NCI-H2081 (cell line): ENCODE measurements around the gene ZMYND12.
"Not testable (repeated sequence)": the region's sequence is repeated elsewhere in the genome, so short reads cannot be mapped to it uniquely, and the experiment has no call there.

Experiments
- DNase-seq, 2 experiments: peaks; one replicate each; lab custom pipeline; 2025; lab: John Stamatoyannopoulos, UW

The ZMYND12 gene, protein sequence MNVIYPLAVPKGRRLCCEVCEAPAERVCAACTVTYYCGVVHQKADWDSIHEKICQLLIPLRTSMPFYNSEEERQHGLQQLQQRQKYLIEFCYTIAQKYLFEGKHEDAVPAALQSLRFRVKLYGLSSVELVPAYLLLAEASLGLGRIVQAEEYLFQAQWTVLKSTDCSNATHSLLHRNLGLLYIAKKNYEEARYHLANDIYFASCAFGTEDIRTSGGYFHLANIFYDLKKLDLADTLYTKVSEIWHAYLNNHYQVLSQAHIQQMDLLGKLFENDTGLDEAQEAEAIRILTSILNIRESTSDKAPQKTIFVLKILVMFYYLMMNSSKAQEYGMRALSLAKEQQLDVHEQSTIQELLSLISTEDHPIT

DNA sequence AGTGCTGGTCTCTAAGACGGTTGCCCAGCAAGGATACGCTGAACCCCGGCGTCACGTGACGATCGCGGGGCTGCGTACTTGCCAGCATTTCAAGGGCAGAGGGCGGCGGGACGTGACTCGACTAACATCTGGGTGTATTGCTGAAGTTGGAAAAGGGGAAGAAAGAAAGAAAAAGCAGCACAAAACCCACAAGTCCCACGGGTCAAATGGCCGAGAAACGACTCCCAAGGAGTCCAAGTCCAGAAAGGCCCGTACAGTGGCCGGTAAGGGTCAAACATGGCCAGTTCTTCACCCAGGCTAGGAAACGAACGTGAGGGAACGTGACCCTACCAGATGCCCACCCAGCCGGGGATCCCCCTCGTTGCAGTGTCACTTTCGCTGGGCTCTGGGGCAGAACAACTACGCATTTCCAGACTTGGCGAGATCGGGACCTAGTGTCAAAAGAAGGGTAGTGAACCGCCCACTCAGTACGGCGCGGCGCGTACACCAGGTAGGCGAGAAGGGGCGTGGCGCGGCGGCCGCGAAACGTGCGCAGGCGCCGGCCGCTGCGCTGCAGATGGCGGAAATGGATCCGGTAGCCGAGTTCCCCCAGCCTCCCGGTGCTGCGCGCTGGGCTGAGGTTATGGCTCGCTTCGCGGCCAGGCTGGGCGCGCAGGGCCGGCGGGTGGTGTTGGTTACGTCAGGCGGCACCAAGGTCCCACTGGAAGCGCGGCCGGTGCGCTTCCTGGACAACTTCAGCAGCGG, at the start of gene ZMYND12, which contains the start of gene PPCS:
Gene ZMYND12, minus strand, starts transcription at position 13 of the 744 bp plus-strand sequence. CDS start 25 bp downstream, outside the sequence.
Gene PPCS, plus strand, starts transcription at position 534 of the 744 bp plus-strand sequence. Its CDS starts 23 bp downstream, at position 557.
- peak; percentile 92 to 94 for DNase-seq

DNA sequence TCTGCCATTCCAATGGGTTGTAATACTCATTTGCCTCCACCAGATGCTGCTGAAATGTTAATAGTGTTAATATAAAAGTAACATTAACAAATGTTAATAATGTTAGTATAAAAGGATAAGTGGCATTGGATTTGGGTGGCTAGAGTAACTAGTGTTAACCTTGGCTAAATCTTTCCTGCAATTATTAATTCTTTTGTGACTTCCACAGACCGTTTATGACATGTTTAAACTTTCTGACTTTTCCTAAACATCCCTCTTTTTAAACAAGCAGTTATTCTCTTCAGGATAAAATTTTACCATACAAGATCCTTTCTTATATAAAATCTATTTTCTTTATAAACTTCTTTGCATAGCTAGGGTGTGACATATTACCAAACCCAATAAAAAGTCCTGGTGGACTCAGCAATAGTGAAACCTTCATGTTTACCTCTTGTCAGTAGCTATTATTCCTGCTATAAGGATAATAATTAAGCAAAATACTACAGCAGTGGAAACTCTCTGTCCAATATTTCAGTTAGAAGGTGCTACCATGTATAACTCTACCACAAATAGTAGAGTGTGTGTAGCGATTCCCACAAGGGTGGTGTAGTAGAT, 48.8 kb upstream of the ZMYND12 start:
- no peak for DNase-seq

GRCh38 chr1:42502031-42502430, 46.2 kb upstream of the ZMYND12 start:
- DNase-seq, result not testable (repeated sequence)

DNA sequence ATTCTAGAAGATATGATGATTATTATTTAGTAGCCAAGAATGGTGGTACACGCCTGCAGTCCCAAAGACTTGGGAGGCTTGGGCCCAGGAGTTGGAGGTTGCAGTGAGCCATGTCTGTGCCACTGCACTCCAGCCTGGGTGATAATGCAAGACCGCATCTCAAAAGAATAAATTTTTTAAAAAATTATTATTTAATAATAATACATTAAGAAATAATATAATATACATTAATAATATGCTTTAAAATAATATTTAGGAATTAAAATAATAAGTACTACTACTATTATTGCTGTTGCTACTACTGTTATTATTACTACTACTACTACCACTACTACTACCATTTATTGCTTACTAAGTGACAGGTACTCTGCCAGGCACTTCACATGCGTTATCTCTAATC, 34.4 kb upstream of the ZMYND12 start:
- no peak for DNase-seq

- DNase-seq, result no peak
Observed at GRCh38 chr1:42484382-42484781, 28.6 kb upstream of the ZMYND12 start.

GRCh38 chr1:42482635-42483153, 26.9 kb upstream of the ZMYND12 start:
- DNase-seq, result no peak

DNA sequence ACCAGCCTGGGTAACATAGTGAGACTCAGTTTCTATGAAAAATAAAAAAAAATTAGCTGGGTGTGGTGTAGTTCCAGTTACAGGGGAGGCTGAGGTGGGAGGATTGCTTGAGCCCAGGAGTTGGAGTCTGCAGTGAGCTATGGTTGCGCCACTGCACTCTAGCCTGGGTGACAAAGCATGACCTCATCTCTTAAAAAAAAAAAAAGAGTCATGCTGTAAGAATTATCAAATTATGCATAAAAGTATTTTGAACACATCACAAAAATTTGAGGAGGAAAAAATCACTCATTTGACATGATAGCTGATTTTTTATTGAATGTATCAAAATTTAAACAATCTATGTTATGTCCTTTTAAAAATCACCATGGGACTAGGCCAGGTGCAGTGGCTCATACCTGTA, 25.1 kb upstream of the ZMYND12 start:
- no peak for DNase-seq

DNA sequence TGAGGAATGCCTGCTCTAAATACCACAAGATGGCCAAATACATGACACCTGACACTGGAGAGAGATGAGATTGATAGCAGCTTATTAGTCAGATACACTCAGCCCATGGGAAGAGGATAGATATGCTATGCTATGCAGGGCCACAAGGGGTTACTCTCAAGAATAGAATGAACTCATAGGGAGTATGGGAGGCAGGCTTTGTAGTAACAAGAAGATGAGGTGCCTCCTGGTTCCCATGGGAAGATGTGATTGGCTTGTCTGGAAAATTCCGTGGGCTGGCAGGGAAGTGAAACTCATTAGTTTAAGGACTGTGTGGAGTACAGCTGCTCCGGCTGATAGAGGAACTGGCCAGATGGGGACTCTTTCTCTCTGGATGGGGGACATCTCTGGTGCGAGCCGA, 23.8 kb upstream of the ZMYND12 start:
- DNase-seq, result peak in 1 of 2 experiments; percentile 3

- DNase-seq, result no peak
Observed at GRCh38 chr1:42477775-42478174, 22.0 kb upstream of the ZMYND12 start.

GRCh38 chr1:42477354-42477753, 21.5 kb upstream of the ZMYND12 start:
- DNase-seq, result not testable (repeated sequence)

DNA sequence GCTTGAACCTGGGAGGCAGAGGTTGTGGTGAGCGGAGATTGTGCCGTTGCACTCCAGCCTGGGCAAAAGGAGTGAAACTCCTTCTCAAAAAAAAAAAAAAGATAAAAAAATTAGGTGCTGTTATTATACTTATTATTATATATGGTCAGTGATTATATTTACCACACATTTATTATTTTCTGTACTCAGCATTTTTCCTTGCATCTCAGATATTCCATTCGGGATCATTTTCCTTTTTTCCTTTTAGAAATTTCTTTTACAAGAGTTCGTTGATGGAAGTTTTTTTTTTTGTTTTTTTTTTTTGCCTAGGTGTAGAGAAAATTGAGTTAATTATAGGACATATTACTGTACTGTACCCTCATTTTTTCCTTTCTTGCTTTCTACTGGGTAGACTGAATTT, 20.8 kb upstream of the ZMYND12 start:
- DNase-seq, result no peak

DNA sequence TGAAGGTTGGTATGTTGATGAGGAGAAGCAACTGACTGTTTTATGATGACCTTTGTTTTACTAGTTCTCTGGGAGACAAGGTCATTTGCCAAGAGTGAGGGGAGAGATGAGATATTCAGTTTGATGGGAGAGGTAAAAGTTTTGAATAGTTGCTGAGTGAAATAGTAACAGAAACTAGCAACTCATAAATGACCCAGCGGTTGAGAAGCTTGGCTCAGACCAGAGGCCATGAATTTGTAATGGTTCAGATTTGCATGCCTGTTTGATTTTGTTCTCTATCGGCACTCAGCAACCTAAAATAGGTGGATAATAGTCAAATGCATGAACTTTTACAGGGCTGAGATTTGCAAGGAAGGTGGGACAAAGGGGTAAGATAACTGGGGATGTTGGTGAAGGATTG, 13.9 kb upstream of the ZMYND12 start:
- no peak for DNase-seq

GRCh38 chr1:42466030-42466429, 10.2 kb upstream of the ZMYND12 start:
- no peak for DNase-seq

- no peak for DNase-seq
Observed at GRCh38 chr1:42463921-42464320, 8.1 kb upstream of the ZMYND12 start.

- DNase-seq, result peak; percentile 100
Observed at GRCh38 chr1:42462828-42463763, 7.3 kb upstream of the ZMYND12 start, which contains the start of gene CCDC30. Gene CCDC30, plus strand, starts transcription at chr1:42463286. Its CDS starts 17,266 bp downstream, at chr1:42480552.

- no peak for DNase-seq
Observed at GRCh38 chr1:42461196-42461595, 5.4 kb upstream of the ZMYND12 start.

DNA sequence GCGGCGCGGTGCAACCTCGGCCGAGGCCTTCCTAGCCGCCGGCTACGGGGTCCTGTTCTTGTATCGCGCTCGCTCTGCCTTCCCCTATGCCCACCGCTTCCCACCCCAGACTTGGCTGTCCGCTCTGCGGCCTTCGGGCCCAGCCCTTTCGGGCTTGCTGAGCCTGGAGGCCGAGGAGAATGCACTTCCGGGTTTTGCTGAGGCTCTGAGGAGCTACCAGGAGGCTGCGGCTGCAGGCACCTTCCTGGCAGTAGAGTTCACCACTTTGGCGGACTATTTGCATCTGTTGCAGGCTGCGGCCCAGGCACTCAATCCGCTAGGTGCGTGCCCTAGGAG, 900 bp upstream of the ZMYND12 start:
- DNase-seq, result peak; percentile 67 to 76

DNA sequence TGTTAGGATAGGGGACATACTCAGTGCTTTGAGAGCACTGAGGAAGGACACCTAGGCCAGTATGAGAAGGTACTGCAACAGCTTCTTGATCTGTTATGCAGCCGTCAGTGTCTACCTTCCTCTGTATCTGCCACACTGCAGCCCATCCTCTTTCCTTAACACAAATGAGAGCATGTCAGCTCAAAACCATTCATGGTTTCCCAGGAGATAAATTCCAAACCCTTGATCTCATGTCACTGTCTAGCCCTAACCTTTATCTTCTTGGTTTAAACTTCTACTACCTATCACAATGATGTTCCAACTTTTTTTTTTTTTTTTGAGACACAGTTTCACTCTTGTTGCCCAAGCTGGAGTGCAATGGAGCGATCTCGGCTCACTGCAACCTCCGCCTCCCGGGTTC, 1.4 kb downstream of the ZMYND12 start:
- no peak for DNase-seq

- DNase-seq, result no peak
Observed at GRCh38 chr1:42453386-42453785, 2.4 kb downstream of the ZMYND12 start.

DNA sequence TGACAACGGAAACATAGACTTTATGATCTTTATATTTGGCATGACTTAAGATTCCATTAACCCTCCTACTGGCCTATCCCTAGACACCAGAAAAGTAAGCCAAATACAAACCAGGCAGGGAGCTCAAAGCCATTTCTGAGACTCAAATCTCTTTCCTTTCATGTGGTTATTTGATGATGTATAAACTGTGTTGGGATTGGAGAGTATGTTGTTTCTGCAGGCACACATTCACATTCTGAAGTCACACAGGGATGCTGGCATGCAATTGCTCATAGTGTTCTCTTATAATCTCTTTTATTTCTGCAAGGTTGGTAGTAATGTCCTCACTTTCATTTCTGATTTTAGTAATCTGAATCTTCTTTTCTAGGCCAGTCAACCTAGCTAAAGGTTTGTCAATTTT, 5.8 kb downstream of the ZMYND12 start:
- no peak for DNase-seq

GRCh38 chr1:42449256-42449655, 6.6 kb downstream of the ZMYND12 start:
- DNase-seq, result peak; percentile 60 to 77
